Cardiac muscle cell (in vitro differentiated cells and primary cell): ENCODE measurements around the gene NFYB. TPM values are rescaled to one million over a fixed set of nuclear protein-coding genes. Genes with fewer than 3 reads are reported as not detected.
A peak's percentile ranks its signal among the peaks of the same experiment; 100 is the strongest.

ENCODE experiments used
- DNase-seq, 2 donors: peaks; one replicate each; pipeline versions ENCODE4 v3.0.0 to v3.0.0-alpha.2; 2010 to 2017; ENCODE audit warnings: low read depth in 1 of 2, low spot score in 1 of 2
- H3K27ac ChIP-seq: fragments of 200-600 bp; sonication (generic); 2 replicates; pipeline ENCODE4 v1.5.1; 2016
- H3K27me3 ChIP-seq: fragments of 200-600 bp; sonication (generic); 2 replicates; pipeline ENCODE4 v1.6.0; 2016; ENCODE audit warnings: control low read depth
- H3K36me3 ChIP-seq: fragments of 200-600 bp; sonication (generic); 2 replicates; pipeline ENCODE4 v1.5.1; 2016; ENCODE audit warnings: control low read depth
- H3K4me1 ChIP-seq: fragments of 200-600 bp; sonication (generic); 2 replicates; pipeline ENCODE4 v1.8.1; 2017; ENCODE audit warnings: low read depth, mild to moderate bottlenecking, mixed run types
- H3K4me3 ChIP-seq: fragments of 200-600 bp; sonication (generic); 2 replicates; pipeline ENCODE4 v1.5.1; 2016; ENCODE audit warnings: mild to moderate bottlenecking
- H3K9me3 ChIP-seq: fragments of 200-600 bp; sonication (generic); 2 replicates; pipeline ENCODE4 v1.5.1; 2017; ENCODE audit warnings: low read depth, mild to moderate bottlenecking, control low read depth
- polyA plus RNA-seq: library from polyadenylated mRNA; unstranded; fragments of >200 nt; fragmentation: Nextera tagmentation; extraction: Ambion mirVana; gene quantifications from 2 replicates; pipeline ENCODE4 v1.2.1, GENCODE V29; 2016
- total RNA-seq: library from RNA; depleted of rRNA; stranded (reverse); fragments of >200 nt; gene quantifications from 2 replicates; pipeline ENCODE4 v1.2.3, GENCODE V29; 2016
- TF ChIP-seq, protein P1 (sequence below): IDR thresholded peaks from 2 replicates; pipeline ENCODE4 v1.5.1; 2012; ENCODE audit warnings: low read depth, mild to moderate bottlenecking, low read length

Gene NFYB
- total and polyA plus RNA-seq, 2 experiments from 2014 or later: 115 to 150 TPM

DNA sequence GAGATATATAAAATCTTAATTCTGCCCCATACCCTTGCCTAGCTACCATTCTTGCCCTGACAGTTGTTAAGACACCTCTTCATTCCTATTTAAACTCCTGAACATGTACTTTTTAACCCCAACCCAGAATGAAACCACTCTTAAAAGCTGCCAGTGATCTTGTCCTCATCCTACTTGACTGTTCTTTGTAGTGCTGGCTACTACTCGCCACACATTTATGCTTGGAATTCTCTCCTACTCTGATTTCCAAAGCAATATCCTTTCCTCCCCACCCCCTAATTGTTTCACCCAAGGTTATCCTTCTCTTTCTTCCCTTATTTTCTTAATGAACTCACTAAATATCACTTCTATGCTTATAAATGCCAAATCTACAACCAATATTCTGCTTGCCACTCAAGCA lies 4.1 kb downstream of the NFYB start:
- DNase-seq: no peak
- no peaks in the 10 kb centered on the region for H3K9me3 ChIP-seq
- peaks cover 77% of the 10 kb centered on the region for H3K4me1 ChIP-seq
- H3K36me3 ChIP-seq: peaks cover 24% of the 10 kb centered on the region
- H3K27me3 ChIP-seq: no peaks in the 10 kb centered on the region
- peak overlapping the region; percentile 65 for H3K4me3 ChIP-seq
- TF ChIP-seq, protein P1, sequence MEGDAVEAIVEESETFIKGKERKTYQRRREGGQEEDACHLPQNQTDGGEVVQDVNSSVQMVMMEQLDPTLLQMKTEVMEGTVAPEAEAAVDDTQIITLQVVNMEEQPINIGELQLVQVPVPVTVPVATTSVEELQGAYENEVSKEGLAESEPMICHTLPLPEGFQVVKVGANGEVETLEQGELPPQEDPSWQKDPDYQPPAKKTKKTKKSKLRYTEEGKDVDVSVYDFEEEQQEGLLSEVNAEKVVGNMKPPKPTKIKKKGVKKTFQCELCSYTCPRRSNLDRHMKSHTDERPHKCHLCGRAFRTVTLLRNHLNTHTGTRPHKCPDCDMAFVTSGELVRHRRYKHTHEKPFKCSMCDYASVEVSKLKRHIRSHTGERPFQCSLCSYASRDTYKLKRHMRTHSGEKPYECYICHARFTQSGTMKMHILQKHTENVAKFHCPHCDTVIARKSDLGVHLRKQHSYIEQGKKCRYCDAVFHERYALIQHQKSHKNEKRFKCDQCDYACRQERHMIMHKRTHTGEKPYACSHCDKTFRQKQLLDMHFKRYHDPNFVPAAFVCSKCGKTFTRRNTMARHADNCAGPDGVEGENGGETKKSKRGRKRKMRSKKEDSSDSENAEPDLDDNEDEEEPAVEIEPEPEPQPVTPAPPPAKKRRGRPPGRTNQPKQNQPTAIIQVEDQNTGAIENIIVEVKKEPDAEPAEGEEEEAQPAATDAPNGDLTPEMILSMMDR: no peak
- H3K27ac ChIP-seq: peak overlapping the region; percentile 94

DNA sequence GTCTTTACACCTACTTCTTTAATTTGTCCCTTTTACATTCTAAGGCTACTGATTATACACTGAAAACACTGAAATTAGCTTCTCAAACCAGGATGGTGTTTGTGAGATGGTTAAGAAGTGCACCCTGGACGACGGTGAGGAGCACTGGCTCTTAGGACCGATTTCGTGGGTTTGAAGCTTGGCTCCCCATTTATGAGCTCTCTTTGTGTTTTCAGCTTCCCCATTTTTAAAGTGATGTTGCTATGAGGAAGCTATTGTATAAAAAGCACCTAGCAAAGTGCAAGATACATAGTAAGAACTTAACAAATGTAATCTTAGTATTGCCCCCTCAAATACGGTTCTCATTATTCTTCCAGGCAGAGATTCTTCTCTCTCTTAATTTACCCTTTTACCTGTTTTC lies 4.7 kb downstream of the NFYB start:
- H3K27ac ChIP-seq: peak overlapping the region; percentile 94
- TF ChIP-seq, protein P1: no peak
- peaks cover 71% of the 10 kb centered on the region for H3K4me1 ChIP-seq

DNA sequence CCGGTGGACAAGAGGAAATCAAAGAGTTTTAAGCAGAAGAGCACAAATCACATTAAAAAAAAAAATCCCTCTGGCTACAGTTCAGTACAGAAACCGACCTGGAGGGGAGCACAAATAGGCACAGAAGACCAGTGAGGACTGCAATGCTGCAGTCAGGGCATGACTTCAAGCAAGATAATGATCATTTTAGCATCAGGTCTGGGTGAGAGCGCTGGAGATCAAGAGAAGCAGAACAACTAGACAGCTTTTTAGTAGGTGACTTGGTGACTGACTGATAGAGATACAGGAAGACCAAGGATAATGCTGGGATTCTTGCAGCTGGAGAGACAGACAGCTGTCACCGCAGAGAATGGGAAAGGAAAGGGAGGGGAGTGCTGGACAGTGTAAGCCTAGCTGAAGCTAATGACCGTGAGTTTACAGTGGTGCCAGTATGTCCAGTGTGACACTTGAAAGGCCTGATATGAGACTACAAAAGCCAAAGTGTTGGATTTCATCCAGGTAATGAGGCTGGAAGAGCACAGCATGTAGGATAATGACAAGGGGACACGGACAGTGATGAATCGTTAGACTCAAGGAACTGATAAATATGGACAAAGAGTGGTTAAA lies 5.6 kb downstream of the NFYB start:
- peak in 1 of 2 donors; percentile 77 for DNase-seq
- Histone ChIP-seq H3K4me1 (peaks cover 71% of the 10 kb centered on the region), H3K27me3 (no peaks in the 10 kb centered on the region), H3K27ac (peak overlapping the region; percentile 94), H3K36me3 (peaks cover 35% of the 10 kb centered on the region), H3K4me3 (peak overlapping the region; percentile 0), H3K9me3 (no peaks in the 10 kb centered on the region)
- TF ChIP-seq, protein P1: no peak

More for the DNA sequence above, 4.7 kb downstream of the NFYB start:
- Histone ChIP-seq H3K36me3 (peaks cover 29% of the 10 kb centered on the region), H3K4me3 (no peak overlapping the region), H3K27me3 (no peaks in the 10 kb centered on the region), H3K9me3 (no peaks in the 10 kb centered on the region)
- DNase-seq: no peak

DNA sequence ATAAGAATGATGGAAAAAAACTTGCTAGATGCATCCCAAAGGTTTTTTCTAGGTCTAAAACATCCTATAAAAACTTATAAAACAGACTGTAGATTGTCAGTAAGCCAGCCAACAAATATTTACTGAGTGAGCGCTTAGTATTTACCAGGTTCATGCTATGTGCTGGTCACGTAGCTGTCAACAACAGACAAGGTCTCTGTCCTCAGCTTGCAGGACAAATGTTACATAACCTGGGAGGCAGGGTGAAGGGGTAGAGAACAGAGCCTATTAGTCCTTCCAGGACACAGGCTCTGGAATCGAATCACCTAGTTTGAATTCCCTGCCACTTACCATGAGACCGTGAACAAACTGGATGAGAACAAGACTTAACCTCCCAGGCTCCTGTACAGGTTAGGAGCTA lies 6.4 kb downstream of the NFYB start:
- Histone ChIP-seq H3K27ac (peak overlapping the region; percentile 94), H3K36me3 (peaks cover 42% of the 10 kb centered on the region), H3K4me3 (peak overlapping the region; percentile 0), H3K9me3 (no peaks in the 10 kb centered on the region), H3K27me3 (no peaks in the 10 kb centered on the region), H3K4me1 (peaks cover 71% of the 10 kb centered on the region)
- no peak for DNase-seq
- TF ChIP-seq, protein P1: no peak

DNA sequence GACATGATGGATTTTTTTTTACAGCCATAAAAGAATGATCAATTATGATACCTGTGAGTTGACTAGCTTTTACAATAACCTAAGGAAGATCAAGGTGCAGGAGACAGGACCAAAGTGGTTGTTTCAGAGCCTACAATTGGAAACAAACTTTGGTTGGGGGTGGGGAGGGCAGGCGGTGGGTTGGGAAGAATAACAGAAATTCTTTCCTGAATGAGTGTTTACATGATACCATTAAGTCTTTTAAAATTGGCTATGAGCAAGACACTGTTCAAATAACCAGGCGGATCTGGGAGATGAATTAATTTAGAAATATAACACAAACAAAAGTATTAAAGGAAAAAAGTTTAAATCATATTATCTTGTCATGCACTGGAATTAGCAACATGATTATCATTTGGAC lies 7.2 kb downstream of the NFYB start:
- Histone ChIP-seq H3K27me3 (no peaks in the 10 kb centered on the region), H3K9me3 (no peaks in the 10 kb centered on the region), H3K36me3 (peaks cover 51% of the 10 kb centered on the region), H3K4me3 (peak overlapping the region; percentile 9), H3K27ac (peak overlapping the region; percentile 94), H3K4me1 (peaks cover 64% of the 10 kb centered on the region)
- TF ChIP-seq, protein P1: no peak
- no peak for DNase-seq
